Thyroid gland (tissue), 4 donors: ENCODE data around the gene HIC1.

ENCODE experiments used
- CTCF ChIP-seq, 6 experiments: fragments of 200-600 bp in 3 of 6; fragments of 450-650 bp in 3 of 6; sonication (generic) in 3 of 6; IDR thresholded peaks; one replicate each; pipeline ENCODE4 v1.5.1; 2016 to 2019; ENCODE audit warnings: antibody characterized with exemption in 6 of 6, mild to moderate bottlenecking in 2 of 6, inconsistent platforms in 1 of 6, moderate library complexity in 1 of 6
- POLR2A ChIP-seq, 2 donors: fragments of 450-650 bp; IDR thresholded peaks; one replicate each; pipeline ENCODE4 v1.6.1; 2017; ENCODE audit warnings: antibody characterized with exemption in 2 of 2, mild to moderate bottlenecking in 2 of 2, moderate library complexity in 1 of 2

GRCh38 chr17:2048805-2049204, 6.1 kb upstream of the HIC1 start:
- no peak for TF ChIP-seq CTCF (IDR thresholded peaks at IDR 0.05)
- no peak for TF ChIP-seq POLR2A (IDR thresholded peaks at IDR 0.05)
